Measurements from ENCODE around the gene ACOT11. TPM values are rescaled to one million over a fixed set of nuclear protein-coding genes. Genes with fewer than 3 reads are reported as not detected.
A peak's percentile ranks its signal among the peaks of the same experiment; 100 is the strongest.
"Not testable (repeated sequence)": the region's sequence is repeated elsewhere in the genome, so short reads cannot be mapped to it uniquely, and the experiment has no call there.

Gene ACOT11
- total RNA-seq (2014; rRNA removed): 9.9 and 11.6 TPM in 2 replicates
- 11.1 TPM for polyA plus RNA-seq (2012)

DNA sequence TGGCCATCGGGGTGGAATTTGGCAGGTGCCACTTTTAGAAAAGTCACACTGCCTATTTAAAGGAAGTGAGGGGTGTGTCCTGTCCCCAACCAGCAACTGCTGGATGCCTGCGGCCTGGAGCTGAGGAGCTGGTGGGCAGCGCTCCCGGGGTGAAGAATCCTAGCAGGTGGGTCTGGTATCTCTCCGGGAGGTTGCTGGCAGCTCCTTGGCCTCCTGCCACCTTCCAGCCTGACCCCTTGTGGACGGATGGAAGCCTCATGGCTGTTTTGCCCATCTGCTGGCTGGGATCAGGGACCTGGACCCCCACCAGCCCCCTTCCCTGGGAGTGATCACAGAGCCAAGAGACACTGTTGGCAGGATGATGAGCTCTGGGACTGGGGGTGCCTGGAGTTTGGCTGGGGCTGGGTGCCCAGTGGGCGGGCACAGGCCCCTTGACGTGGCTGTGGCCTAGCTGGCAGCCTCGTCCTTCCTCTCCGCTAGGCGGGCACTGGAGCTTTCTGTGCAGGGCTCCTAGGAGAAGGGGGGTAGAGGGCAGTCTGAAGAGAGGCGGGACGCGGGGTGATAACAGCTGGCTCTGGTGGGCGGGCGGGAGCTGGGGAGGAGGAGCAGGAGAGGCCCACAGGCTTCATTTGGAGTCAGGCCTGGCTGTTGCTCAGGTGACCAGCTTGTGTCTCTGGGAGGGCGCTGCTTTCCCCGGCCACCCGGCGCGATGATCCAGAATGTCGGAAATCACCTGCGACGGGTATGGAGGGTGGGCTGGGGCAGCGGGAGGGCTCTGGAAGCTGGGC, at the start of gene ACOT11:
Gene ACOT11, plus strand, starts transcription at position 628 of the 788 bp plus-strand sequence. Its CDS starts 82 bp downstream, at position 710.
- DNase-seq (ENCODE audit: low read depth): peak; percentile 97

GRCh38 chr1:54498383-54499096, 49.5 kb upstream of the ACOT11 start:
- no peak for DNase-seq (ENCODE audit: low read depth)

DNA sequence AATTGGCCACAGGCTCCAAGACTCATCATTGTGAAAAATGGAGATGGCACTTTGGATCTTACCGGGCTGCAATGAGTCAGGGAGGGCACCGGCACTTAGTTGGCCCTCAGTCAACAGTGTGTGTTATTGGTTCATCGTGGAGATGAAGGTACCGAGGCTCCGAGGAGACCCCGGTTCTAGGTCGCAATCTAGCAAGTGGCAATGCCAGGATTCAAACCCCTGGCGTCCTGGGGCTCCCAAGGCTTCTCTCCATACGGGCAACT, 49.0 kb upstream of the ACOT11 start:
- DNase-seq (ENCODE audit: low read depth): no peak

GRCh38 chr1:54499360-54500106, 48.5 kb upstream of the ACOT11 start:
- DNase-seq (ENCODE audit: low read depth): peak; percentile 26

DNA sequence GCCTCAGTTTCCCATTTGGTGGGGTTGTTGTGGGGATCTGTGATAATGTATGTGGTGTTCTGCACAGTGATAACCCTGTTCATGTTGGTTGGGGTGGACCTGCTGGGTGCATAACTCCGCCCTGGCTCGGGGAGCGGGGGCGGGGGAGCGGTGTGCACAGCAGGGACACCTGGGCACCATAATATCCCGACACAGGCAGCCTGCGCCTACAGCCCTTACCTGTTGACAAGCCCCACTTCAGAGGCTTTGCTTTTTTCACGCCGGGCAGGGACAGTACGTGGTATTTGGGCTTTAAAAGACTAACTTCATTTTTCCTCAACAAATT, 48.0 kb upstream of the ACOT11 start:
- no peak for DNase-seq (ENCODE audit: low read depth)

- DNase-seq (ENCODE audit: low read depth): no peak
Measured at GRCh38 chr1:54501849-54502248, 46.2 kb upstream of the ACOT11 start.

DNA sequence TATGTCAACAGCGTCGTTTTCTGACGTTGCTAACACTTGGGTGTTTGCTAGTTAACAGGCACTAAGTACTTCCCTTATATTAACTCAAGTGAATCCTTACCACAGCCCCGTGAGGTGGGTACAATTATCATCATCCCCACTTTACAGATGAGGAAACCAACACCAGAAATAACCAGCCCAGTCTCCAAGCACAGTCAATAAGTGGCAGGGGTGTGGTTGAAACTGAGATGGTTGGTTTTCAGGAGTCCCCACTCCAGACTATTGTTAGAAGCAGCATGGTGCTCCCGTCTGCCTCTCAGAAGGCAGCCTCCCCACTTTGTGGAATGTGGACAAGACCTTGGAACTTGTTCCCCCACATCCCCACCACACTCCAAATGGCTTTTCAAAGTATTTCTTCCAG, 45.7 kb upstream of the ACOT11 start:
- DNase-seq (ENCODE audit: low read depth): no peak

GRCh38 chr1:54506594-54506993, 41.4 kb upstream of the ACOT11 start:
- no peak for DNase-seq (ENCODE audit: low read depth)

DNA sequence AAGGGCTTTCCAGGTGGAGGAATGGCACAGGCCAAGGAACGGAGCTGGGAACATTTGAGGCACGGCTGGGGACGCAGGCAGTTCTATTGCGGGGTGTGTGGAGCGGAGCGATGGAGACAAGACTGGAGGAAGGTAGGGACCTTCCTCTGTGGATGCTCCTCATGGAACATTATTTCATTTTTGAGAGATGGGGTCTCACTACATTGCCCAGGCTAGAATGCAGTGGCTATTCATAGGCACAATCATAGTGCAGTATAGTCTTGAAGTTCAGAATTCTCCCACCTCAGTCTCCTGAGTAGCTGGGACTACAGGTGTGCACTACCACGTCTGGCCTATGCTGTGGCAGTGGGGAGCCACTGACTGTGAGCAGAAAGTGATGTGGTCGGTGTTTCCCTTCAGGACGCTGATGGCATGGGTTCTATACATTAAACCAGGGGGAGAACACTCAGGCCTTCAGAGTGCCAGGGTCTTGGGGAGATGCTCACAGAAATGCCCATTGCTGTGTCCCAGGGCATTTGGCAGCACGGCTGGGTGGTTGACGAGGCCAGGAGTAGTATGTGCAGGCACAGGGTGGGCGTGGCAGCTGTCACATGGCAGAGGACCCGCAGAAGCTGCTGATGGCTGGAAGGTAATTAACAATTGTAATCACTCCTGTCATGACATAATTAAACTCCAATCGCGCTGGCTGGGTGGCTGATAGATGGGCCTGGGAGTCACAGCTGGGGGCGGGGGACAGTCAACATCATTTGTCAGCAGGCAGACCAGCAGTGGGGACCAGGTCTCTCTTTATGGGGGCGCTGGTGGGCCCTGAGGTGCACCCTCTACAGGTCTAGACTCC, 40.8 kb upstream of the ACOT11 start:
- no peak for DNase-seq (ENCODE audit: low read depth)

DNA sequence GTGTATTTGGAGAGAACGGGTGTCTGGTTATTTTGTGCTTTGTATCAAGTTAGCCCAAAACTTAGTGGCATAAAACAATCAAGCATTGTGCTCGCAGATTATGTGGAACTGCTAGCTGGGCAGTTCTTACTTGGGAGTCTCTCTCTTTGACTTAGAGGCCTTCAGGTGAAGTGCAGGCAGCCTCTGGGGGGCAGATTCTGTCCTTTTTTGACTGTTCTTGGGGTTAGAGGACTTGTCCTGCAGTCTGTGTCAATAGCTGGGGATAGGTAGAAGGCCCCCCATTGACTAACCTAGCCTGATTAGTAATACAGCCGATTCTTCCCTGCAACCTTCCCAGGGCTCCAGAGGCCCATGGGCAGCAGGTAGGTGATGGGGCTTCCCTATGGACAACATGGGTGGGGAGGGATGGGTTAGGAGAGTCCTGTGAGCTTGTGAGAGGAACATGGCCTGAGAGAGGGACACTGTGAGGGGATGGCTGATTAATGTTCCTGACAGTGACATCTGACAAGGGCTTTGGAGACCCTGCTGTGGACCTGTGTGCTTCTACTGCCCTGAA, 37.2 kb upstream of the ACOT11 start:
- DNase-seq (ENCODE audit: low read depth): no peak

GRCh38 chr1:54513921-54514580, 34.0 kb upstream of the ACOT11 start:
- DNase-seq (ENCODE audit: low read depth): peak; percentile 8

- no peak for DNase-seq (ENCODE audit: low read depth)
Measured at GRCh38 chr1:54516249-54516920, 31.6 kb upstream of the ACOT11 start.

- no peak for DNase-seq (ENCODE audit: low read depth)
Measured at GRCh38 chr1:54517496-54517895, 30.5 kb upstream of the ACOT11 start.

GRCh38 chr1:54518489-54518888, 29.5 kb upstream of the ACOT11 start:
- DNase-seq (ENCODE audit: low read depth): no peak

GRCh38 chr1:54519709-54520108, 28.3 kb upstream of the ACOT11 start:
- DNase-seq (ENCODE audit: low read depth): no peak

- DNase-seq (ENCODE audit: low read depth): no peak
Measured at GRCh38 chr1:54520631-54521321, 27.3 kb upstream of the ACOT11 start.

DNA sequence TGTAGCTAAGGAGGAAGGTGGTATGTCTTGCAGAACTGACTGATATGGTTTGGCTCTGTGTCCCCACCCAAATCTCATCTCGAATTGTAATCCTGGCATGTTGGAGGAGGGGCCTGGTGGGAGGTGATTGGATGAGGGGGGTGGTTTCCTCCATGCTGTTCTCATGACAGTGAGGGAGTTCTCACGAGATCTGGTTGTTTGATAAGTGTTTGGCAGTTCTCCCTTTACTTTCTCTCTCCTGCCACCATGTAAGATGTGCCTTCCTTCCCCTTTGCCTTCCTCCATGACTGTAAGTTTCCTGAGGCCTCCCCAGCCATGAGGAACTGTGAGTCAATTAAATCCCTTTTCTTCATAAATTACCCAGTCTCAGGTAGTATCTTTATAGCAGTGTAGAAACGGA, 21.5 kb upstream of the ACOT11 start:
- DNase-seq (ENCODE audit: low read depth): not testable (repeated sequence)

DNA sequence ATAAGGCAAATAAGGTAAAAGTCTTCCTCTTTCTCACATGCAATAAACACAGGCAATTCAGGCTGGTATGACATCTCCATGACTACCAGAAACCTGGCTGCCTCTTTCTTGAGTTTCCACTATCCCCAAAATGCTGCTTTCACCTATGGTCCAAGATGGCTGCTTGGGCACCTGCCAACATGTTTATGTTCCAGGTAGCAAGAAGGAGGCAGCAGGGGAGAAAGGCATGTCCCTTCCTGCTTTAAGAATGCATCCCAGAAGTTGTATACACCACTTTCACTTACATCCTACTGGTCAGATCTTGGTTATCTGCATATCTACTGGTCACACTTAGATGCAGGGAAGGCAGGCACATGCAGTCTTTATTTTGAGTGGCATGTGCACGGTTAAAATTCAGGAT, 19.4 kb upstream of the ACOT11 start:
- DNase-seq (ENCODE audit: low read depth): no peak

DNA sequence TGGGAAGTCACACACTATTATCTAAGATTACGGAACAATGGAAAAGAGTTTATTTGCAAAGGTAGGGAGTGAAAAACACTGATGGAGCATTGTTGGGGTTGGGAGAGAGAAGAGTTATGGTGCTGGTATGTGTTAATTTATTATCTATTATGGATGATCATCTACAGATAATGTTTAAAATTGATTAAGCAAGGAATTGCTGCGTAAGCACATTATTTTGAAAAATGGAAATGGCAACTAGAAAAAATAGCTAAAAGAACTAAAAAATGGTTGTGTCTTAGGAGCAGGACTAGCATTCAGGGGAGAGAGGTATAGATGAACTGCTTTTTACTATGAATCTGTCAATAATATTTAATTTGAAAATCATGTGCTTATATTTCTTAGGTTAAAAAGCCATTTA, 16.0 kb upstream of the ACOT11 start:
- no peak for DNase-seq (ENCODE audit: low read depth)

GRCh38 chr1:54536656-54537055, 11.4 kb upstream of the ACOT11 start:
- not testable (repeated sequence) for DNase-seq (ENCODE audit: low read depth)
